IMR-90 (cell line): ENCODE measurements around the gene IL4R. TPM values are rescaled to one million over a fixed set of nuclear protein-coding genes. Genes with fewer than 3 reads are reported as not detected.
A peak's percentile ranks its signal among the peaks of the same experiment; 100 is the strongest.

Source experiments
- ATAC-seq: fragments of 200-7000 bp; cut with Tn5 transposase; 2 replicates; pipeline ENCODE4 v1.9.1; 2020; ENCODE audit warnings: low read depth, mild to moderate bottlenecking, moderate library complexity
- BruUV-seq: library from RNA; stranded (reverse); fragments of 400-500 nt; replicated peaks from 2 replicates; lab custom pipeline; 2021; lab: Mats Ljungman, UMichigan
- CTCF ChIA-PET: fragments of 300-600 bp; formaldehyde crosslinking; extraction: SDS; loops from one replicate; lab custom pipeline; 2021; ENCODE audit warnings: antibody characterized with exemption; lab: Yijun Ruan, JAX
- POLR2A ChIA-PET: fragments of 300-600 bp; sonication (Branson Sonifier 250); formaldehyde crosslinking; loops from one replicate; lab custom pipeline; 2022; ENCODE audit warnings: antibody characterized with exemption; ENCODE audit not compliant: unreplicated experiment; lab: Charles Lee
- DNase-seq: peaks from one replicate; pipeline ENCODE4 v3.0.0; 2013
- H2AFZ ChIP-seq: replicated peaks from 2 replicates; pipeline ENCODE3; 2013; ENCODE audit warnings: low read length, mild to moderate bottlenecking; ENCODE audit not compliant: poor library complexity
- H2AK5ac ChIP-seq: 2 replicates; pipeline ENCODE4 v1.6.1; 2013; ENCODE audit warnings: low read depth, low read length, inconsistent platforms
- H2AK9ac ChIP-seq: replicated peaks from 2 replicates; pipeline ENCODE3; 2013; ENCODE audit warnings: mild to moderate bottlenecking, low read depth, low read length, moderate library complexity; ENCODE audit not compliant: poor library complexity
- H2BK120ac ChIP-seq: 2 replicates; pipeline ENCODE4 v1.6.1; 2013; ENCODE audit warnings: low read depth, low read length, inconsistent platforms
- H2BK15ac ChIP-seq: 3 replicates; pipeline ENCODE4 v1.6.1; 2013; ENCODE audit warnings: low read depth, low read length, inconsistent platforms
- H2BK20ac ChIP-seq: 2 replicates; pipeline ENCODE4 v1.6.1; 2013; ENCODE audit warnings: low read depth, mild to moderate bottlenecking, inconsistent platforms, low read length, moderate library complexity
- H2BK5ac ChIP-seq: 2 replicates; pipeline ENCODE4 v1.6.1; 2013; ENCODE audit warnings: mild to moderate bottlenecking, low read depth, low read length, inconsistent platforms; ENCODE audit not compliant: poor library complexity, severe bottlenecking
- H3K14ac ChIP-seq: replicated peaks from 2 replicates; pipeline ENCODE4 v1.6.1; 2013; ENCODE audit warnings: low read depth, low read length, inconsistent platforms
- H3K18ac ChIP-seq: 2 replicates; pipeline ENCODE4 v1.6.1; 2013; ENCODE audit warnings: low read depth, low read length, control low read depth
- H3K23ac ChIP-seq: 2 replicates; pipeline ENCODE4 v1.6.1; 2013; ENCODE audit warnings: low read depth, low read length, inconsistent platforms
- H3K27ac ChIP-seq: 2 replicates; pipeline ENCODE4 v1.5.1; 2013; ENCODE audit warnings: mild to moderate bottlenecking, control low read depth, low read length; ENCODE audit not compliant: insufficient read depth
- H3K27me3 ChIP-seq: 2 replicates; pipeline ENCODE4 v1.6.1; 2013; ENCODE audit warnings: low read length; ENCODE audit not compliant: control insufficient read depth, insufficient read depth
- H3K36me3 ChIP-seq: 2 replicates; pipeline ENCODE4 v1.6.1; 2013; ENCODE audit warnings: low read length, mixed read lengths; ENCODE audit not compliant: control insufficient read depth, insufficient read depth
- H3K4ac ChIP-seq: 2 replicates; pipeline ENCODE4 v1.6.1; 2013; ENCODE audit warnings: low read depth, low read length, inconsistent platforms
- H3K4me1 ChIP-seq: 2 replicates; pipeline ENCODE4 v1.6.1; 2013; ENCODE audit warnings: low read length, mixed read lengths; ENCODE audit not compliant: control insufficient read depth, insufficient read depth
- H3K4me2 ChIP-seq: 2 replicates; pipeline ENCODE4 v1.6.1; 2013; ENCODE audit warnings: low read depth, mild to moderate bottlenecking, control low read depth, low read length, moderate library complexity
- H3K4me3 ChIP-seq: 2 replicates; pipeline ENCODE4 v1.5.1; 2013; ENCODE audit warnings: low read depth, mild to moderate bottlenecking, control low read depth, low read length, moderate library complexity; ENCODE audit not compliant: insufficient read depth
- H3K56ac ChIP-seq: 2 replicates; pipeline ENCODE4 v1.6.1; 2013; ENCODE audit warnings: low read length, inconsistent platforms; ENCODE audit not compliant: insufficient read depth; ENCODE audit errors: extremely low read depth
- H3K79me1 ChIP-seq, 2 experiments: 2 replicates each; pipeline ENCODE4 v1.6.1; 2013; ENCODE audit warnings: low read length in 2 of 2, inconsistent platforms in 1 of 2, low read depth in 1 of 2
- H3K9ac ChIP-seq: 2 replicates; pipeline ENCODE4 v1.6.1; 2013; ENCODE audit warnings: low read depth, low read length, control low read depth
- H3K9me1 ChIP-seq: 2 replicates; pipeline ENCODE4 v1.6.1; 2013; ENCODE audit warnings: low read length, inconsistent platforms; ENCODE audit not compliant: insufficient read depth
- H3K9me3 ChIP-seq: 2 replicates; pipeline ENCODE4 v1.6.1; 2013; ENCODE audit warnings: low read length; ENCODE audit not compliant: control insufficient read depth, insufficient read depth
- H4K20me1 ChIP-seq: 2 replicates; pipeline ENCODE4 v1.6.1; 2013; ENCODE audit warnings: low read length, inconsistent platforms; ENCODE audit not compliant: insufficient read depth
- H4K5ac ChIP-seq: 2 replicates; pipeline ENCODE4 v1.6.1; 2013; ENCODE audit warnings: mild to moderate bottlenecking, low read depth, low read length, control low read depth
- H4K8ac ChIP-seq, 2 experiments: 2 replicates each; pipeline ENCODE4 v1.6.1; 2013; ENCODE audit warnings: low read depth in 2 of 2, low read length in 2 of 2, control low read depth in 1 of 2, inconsistent platforms in 1 of 2
- H4K91ac ChIP-seq: 2 replicates; pipeline ENCODE4 v1.6.1; 2013; ENCODE audit warnings: low read depth, low read length, inconsistent platforms; ENCODE audit not compliant: insufficient read depth
- CEBPB ChIP-seq: IDR thresholded peaks from 2 replicates; pipeline ENCODE4 v1.6.1; 2012; ENCODE audit warnings: low read depth, low read length, improper control_type of control experiment
- CHD1 ChIP-seq: IDR thresholded peaks from 2 replicates; pipeline ENCODE4 v1.6.1; 2012; ENCODE audit warnings: low read depth, low read length, improper control_type of control experiment
- FOS ChIP-seq: fragments of 150-350 bp; IDR thresholded peaks from 2 replicates; pipeline ENCODE4 v1.6.1; 2016; ENCODE audit warnings: low read depth, low read length
- NFE2L2 ChIP-seq: fragments of 150-350 bp; IDR thresholded peaks from 2 replicates; pipeline ENCODE4 v1.6.1; 2016; ENCODE audit warnings: low read depth, mild to moderate bottlenecking, low read length
- RAD21 ChIP-seq: IDR thresholded peaks from 2 replicates; pipeline ENCODE4 v1.6.1; 2012; ENCODE audit warnings: low read length, improper control_type of control experiment
- SMC3 ChIP-seq: fragments of 150-350 bp; IDR thresholded peaks from 2 replicates; pipeline ENCODE4 v1.6.1; 2016; ENCODE audit warnings: low read depth, mild to moderate bottlenecking, antibody characterized with exemption, low read length, moderate library complexity
- WGBS, 2 experiments: methylation state at CpG; one replicate each; pipeline versions ENCODE4 v1.1.5 to v1.1.7; 2013; ENCODE audit warnings: missing lambda C conversion rate in 2 of 2; ENCODE audit not compliant: insufficient read length in 1 of 2; ENCODE audit errors: extremely low coverage in 2 of 2; 5-methylcytosine and 5-hydroxymethylcytosine counted together
- dilution Hi-C: fragments of 300-500 bp; cut with HindIII; formaldehyde crosslinking; loops from one replicate; pipeline ENCODE4 v1.14.3; 2018; ENCODE audit warnings: low sequenced_read_pairs; ENCODE audit not compliant: unreplicated experiment
- in situ Hi-C: fragments of 300-500 bp; cut with MboI; formaldehyde crosslinking; loops from 3 replicates; pipeline ENCODE4 v1.14.3; 2019; ENCODE audit warnings: low sequenced_read_pairs, inconsistent platforms, mixed read lengths
- intact Hi-C: fragments of 100-400 bp; cut with micrococcal nuclease; formaldehyde crosslinking; loops from 2 replicates; pipeline ENCODE4 v1.10.0; 2022
- polyA plus RNA-seq, 3 experiments: library from polyadenylated mRNA; depleted of rRNA; stranded (reverse); fragments of >200 nt; gene quantifications; 2 replicates each; pipeline ENCODE4 v1.2.3, GENCODE V29; 2012; ENCODE audit warnings: low replicate concordance in 1 of 3
- total RNA-seq: library from RNA; depleted of rRNA; stranded (reverse); fragments of >200 nt; gene quantifications from 2 replicates; pipeline ENCODE4 v1.2.3, GENCODE V29; 2012
- TF ChIP-seq, protein P1 (sequence below): conservative IDR thresholded peaks from 2 replicates; pipeline ENCODE4 v1.5.1; 2012; ENCODE audit warnings: mild to moderate bottlenecking, low read depth, low read length, improper control_type of control experiment

IL4R gene
- total and polyA plus RNA-seq, 2 of the 4 experiments (the other 2 are of a cell fraction), result 6.3 to 18.7 TPM

DNA sequence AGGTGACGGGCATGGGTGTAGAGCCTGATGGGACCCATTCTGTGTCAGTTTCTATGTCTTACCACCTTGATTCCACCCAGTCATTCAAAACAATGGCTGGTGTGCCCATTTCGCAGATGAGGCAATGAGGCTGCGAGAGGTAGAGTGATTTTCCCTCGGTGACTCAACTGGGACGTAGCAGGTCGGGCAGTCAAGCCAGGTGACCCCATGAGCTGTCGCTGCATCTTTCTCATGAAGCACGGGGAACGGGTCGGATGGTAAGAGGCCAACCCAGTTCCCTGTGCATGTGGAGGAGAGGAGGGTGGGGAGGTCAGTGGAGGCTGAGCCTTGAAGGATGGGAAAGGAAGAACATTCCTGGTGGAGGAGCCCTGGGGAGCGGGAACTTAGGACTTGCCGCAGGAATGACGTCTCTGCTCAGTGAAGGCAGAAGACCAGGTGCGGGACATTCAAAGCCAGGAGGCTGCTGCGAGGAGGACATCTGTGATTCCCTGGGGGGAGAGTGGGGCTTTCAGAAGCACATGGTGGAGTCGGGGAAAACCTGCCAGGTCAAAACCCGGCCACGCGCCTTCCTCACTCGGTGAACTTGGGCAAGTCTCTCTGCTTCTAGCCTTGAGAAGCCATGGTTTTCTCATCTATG is 89.3 kb downstream of the IL4R start:
- no peak for ATAC-seq
- H3K9ac ChIP-seq, result no peak overlapping the region
- peak overlapping the region; percentile 74; the same call in 1 of the 3 replicates for H2BK15ac ChIP-seq
- H2AK9ac ChIP-seq, result no peak overlapping the region
- H3K9me3 ChIP-seq, result no peaks in the 10 kb centered on the region
- BruUV-seq, result no TSS peak
- WGBS, 2 experiments, result 91% methylated on average over 15 of the region's 20 CpGs; no CpG with 5 or more reads in 1 of the 2 experiments
- POLR2A ChIA-PET, result no interaction called here
- H3K56ac ChIP-seq, result no peak overlapping the region
- no peak overlapping the region for H3K27ac ChIP-seq
- H3K36me3 ChIP-seq, result no peaks in the 10 kb centered on the region
- no peak overlapping the region for H4K5ac ChIP-seq
- dilution Hi-C loops, result no loop called here
- TF ChIP-seq CHD1, result no peak
- no peak for TF ChIP-seq RAD21
- no peak for TF ChIP-seq SMC3
- TF ChIP-seq, protein P1, sequence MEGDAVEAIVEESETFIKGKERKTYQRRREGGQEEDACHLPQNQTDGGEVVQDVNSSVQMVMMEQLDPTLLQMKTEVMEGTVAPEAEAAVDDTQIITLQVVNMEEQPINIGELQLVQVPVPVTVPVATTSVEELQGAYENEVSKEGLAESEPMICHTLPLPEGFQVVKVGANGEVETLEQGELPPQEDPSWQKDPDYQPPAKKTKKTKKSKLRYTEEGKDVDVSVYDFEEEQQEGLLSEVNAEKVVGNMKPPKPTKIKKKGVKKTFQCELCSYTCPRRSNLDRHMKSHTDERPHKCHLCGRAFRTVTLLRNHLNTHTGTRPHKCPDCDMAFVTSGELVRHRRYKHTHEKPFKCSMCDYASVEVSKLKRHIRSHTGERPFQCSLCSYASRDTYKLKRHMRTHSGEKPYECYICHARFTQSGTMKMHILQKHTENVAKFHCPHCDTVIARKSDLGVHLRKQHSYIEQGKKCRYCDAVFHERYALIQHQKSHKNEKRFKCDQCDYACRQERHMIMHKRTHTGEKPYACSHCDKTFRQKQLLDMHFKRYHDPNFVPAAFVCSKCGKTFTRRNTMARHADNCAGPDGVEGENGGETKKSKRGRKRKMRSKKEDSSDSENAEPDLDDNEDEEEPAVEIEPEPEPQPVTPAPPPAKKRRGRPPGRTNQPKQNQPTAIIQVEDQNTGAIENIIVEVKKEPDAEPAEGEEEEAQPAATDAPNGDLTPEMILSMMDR, result no peak
- no peak for TF ChIP-seq CEBPB
- TF ChIP-seq NFE2L2, result no peak
- no peak for TF ChIP-seq FOS
- peak overlapping the region; percentile 86 for H4K91ac ChIP-seq
- peak overlapping the region; percentile 33; the same call in 1 of the 2 replicates for H3K23ac ChIP-seq
- H3K4me1 ChIP-seq, result peaks cover 19% of the 10 kb centered on the region
- no peaks in the 10 kb centered on the region for H3K27me3 ChIP-seq
- H3K79me1 ChIP-seq, result peaks cover 6 to 17% of the 10 kb centered on the region in 2 experiments; a peak in 2 of 4 replicates
- peak overlapping the region; percentile 86 for H2BK120ac ChIP-seq
- H2AK5ac ChIP-seq, result peak overlapping the region; percentile 91
- in situ Hi-C loops, result no loop called here
- H3K18ac ChIP-seq, result no peak overlapping the region
- H3K9me1 ChIP-seq, result peaks cover 20% of the 10 kb centered on the region
- H4K20me1 ChIP-seq, result no peaks in the 10 kb centered on the region
- H3K4me3 ChIP-seq, result no peak overlapping the region
- peak overlapping the region; percentile 79 for H2BK20ac ChIP-seq
- H2BK5ac ChIP-seq, result no peak overlapping the region
- no peak overlapping the region for H2AFZ ChIP-seq
- intact Hi-C loops, result no loop called here
- H3K4me2 ChIP-seq, result no peak overlapping the region
- H3K14ac ChIP-seq, result no peak overlapping the region; the same call in none of the 2 replicates
- peak overlapping the region; percentile 8 to 32; a peak in 2 of 4 replicates for H4K8ac ChIP-seq
- DNase-seq, result no peak
- H3K4ac ChIP-seq, result peak overlapping the region; percentile 84
- CTCF ChIA-PET, result no interaction called here
